Upper lobe of left lung (tissue), 4 donors: ENCODE data around the gene DEFB128.

Experiments used
- POLR2A ChIP-seq, 4 donors: fragments of 450-650 bp; IDR thresholded peaks; one replicate each; pipeline ENCODE4 v1.5.1; 2016 to 2017; ENCODE audit warnings: antibody characterized with exemption in 4 of 4, mild to moderate bottlenecking in 2 of 4
- TF ChIP-seq, protein P1 (sequence below), 6 experiments: fragments of 450-650 bp in 4 of 6; fragments of 200-600 bp in 2 of 6; sonication (generic) in 2 of 6; IDR thresholded peaks; one replicate each; pipeline ENCODE4 v1.5.1; 2016 to 2019; ENCODE audit warnings: antibody characterized with exemption in 6 of 6

GRCh38 chr20:198225-198624 is 8.7 kb upstream of the DEFB128 start:
- TF ChIP-seq, protein P1, sequence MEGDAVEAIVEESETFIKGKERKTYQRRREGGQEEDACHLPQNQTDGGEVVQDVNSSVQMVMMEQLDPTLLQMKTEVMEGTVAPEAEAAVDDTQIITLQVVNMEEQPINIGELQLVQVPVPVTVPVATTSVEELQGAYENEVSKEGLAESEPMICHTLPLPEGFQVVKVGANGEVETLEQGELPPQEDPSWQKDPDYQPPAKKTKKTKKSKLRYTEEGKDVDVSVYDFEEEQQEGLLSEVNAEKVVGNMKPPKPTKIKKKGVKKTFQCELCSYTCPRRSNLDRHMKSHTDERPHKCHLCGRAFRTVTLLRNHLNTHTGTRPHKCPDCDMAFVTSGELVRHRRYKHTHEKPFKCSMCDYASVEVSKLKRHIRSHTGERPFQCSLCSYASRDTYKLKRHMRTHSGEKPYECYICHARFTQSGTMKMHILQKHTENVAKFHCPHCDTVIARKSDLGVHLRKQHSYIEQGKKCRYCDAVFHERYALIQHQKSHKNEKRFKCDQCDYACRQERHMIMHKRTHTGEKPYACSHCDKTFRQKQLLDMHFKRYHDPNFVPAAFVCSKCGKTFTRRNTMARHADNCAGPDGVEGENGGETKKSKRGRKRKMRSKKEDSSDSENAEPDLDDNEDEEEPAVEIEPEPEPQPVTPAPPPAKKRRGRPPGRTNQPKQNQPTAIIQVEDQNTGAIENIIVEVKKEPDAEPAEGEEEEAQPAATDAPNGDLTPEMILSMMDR (IDR thresholded peaks at IDR 0.05), result no peak
- TF ChIP-seq POLR2A (IDR thresholded peaks at IDR 0.05), result no peak
